Ovary (tissue), 3 donors: Measurements from ENCODE around the gene SLC9A9.

Source experiments
- EP300 ChIP-seq: sonication (generic); formaldehyde crosslinking; IDR thresholded peaks from one replicate; pipeline ENCODE4 v1.6.1; 2017; ENCODE audit warnings: antibody characterized with exemption
- POLR2A ChIP-seq: fragments of 450-650 bp; IDR thresholded peaks from one replicate; pipeline ENCODE4 v1.6.1; 2017; ENCODE audit warnings: antibody characterized with exemption, mild to moderate bottlenecking, moderate library complexity
- TF ChIP-seq, protein P1 (sequence below), 3 donors: fragments of 450-650 bp in 2 of 3; fragments of 200-600 bp in 1 of 3; IDR thresholded peaks; one replicate each; pipeline versions ENCODE4 v1.5.1 to v1.8.0; 2016 to 2022; ENCODE audit warnings: antibody characterized with exemption in 3 of 3, mild to moderate bottlenecking in 1 of 3
- donor health status: DM: no; HTN: no; CAD: no.

DNA sequence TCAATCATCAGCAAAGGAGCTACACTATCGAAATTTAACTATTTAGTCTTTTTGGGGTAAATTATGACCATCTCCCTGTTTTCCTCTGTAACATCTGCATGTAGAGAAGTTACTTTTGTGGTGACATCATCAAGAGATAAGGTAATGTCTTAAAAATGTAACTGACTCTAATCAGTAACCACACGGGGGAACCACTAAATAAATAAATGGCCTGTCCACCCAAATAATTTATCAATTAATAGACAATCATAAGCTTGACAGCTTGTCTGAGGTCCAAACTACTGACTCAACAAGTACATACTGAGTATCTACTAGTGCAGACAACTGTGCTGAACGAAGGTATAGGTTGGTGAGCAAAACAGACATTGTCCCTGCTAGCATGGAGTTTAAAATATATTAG is 219.3 kb downstream of the SLC9A9 start:
- TF ChIP-seq, protein P1, sequence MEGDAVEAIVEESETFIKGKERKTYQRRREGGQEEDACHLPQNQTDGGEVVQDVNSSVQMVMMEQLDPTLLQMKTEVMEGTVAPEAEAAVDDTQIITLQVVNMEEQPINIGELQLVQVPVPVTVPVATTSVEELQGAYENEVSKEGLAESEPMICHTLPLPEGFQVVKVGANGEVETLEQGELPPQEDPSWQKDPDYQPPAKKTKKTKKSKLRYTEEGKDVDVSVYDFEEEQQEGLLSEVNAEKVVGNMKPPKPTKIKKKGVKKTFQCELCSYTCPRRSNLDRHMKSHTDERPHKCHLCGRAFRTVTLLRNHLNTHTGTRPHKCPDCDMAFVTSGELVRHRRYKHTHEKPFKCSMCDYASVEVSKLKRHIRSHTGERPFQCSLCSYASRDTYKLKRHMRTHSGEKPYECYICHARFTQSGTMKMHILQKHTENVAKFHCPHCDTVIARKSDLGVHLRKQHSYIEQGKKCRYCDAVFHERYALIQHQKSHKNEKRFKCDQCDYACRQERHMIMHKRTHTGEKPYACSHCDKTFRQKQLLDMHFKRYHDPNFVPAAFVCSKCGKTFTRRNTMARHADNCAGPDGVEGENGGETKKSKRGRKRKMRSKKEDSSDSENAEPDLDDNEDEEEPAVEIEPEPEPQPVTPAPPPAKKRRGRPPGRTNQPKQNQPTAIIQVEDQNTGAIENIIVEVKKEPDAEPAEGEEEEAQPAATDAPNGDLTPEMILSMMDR (IDR thresholded peaks at IDR 0.05) = no peak
- TF ChIP-seq POLR2A (no peak), EP300 (no peak)
